H1 (cell line): ENCODE measurements around the gene RNU6-8. TPM values are rescaled to one million over a fixed set of nuclear protein-coding genes. Genes with fewer than 3 reads are reported as not detected.

Source experiments
- CREB1 ChIP-seq: IDR thresholded peaks from 2 replicates; pipeline ENCODE4 v1.6.1; 2012; ENCODE audit warnings: inconsistent platforms
- FOSL1 ChIP-seq: IDR thresholded peaks from 2 replicates; pipeline ENCODE4 v1.6.1; 2011; ENCODE audit warnings: mild to moderate bottlenecking, low read depth, low read length, moderate library complexity; ENCODE audit not compliant: insufficient read depth
- GTF2F1 ChIP-seq: IDR thresholded peaks from 2 replicates; pipeline ENCODE4 v1.6.1; 2012; ENCODE audit warnings: low read depth, low read length, improper control_type of control experiment, borderline replicate concordance
- PHF8 ChIP-seq: fragments of 200-600 bp; sonication (generic); conservative IDR thresholded peaks from 2 replicates; pipeline ENCODE4 v1.7.1; 2012; ENCODE audit warnings: low read depth, mild to moderate bottlenecking, inconsistent platforms, low read length, moderate library complexity
- SIN3A ChIP-seq, 2 experiments: IDR thresholded peaks in 1 of 2; conservative IDR thresholded peaks in 1 of 2; 2 replicates each; pipeline ENCODE4 v1.6.1; 2011 to 2012; ENCODE audit warnings: low read length in 2 of 2, improper control_type of control experiment in 1 of 2, low read depth in 1 of 2, mild to moderate bottlenecking in 1 of 2
- SP4 ChIP-seq: IDR thresholded peaks from 2 replicates; pipeline ENCODE4 v1.6.1; 2012; ENCODE audit warnings: low read length, inconsistent platforms
- SRF ChIP-seq: IDR thresholded peaks from 2 replicates; pipeline ENCODE4 v1.6.1; 2011; ENCODE audit warnings: mild to moderate bottlenecking, low read depth, low read length, moderate library complexity
- polyA plus RNA-seq, 7 experiments: library from polyadenylated mRNA; depleted of rRNA in 3 of 7; stranded (reverse) in 5 of 7; unstranded in 2 of 7; fragments of >200 nt in 5 of 7; fragments of 200-250 nt in 2 of 7; gene quantifications; 1 replicate in 5 of 7; 2 replicates in 1 of 7; 4 replicates in 1 of 7; pipeline versions ENCODE4 v1.2.1 to v1.2.3, GENCODE V29; 2011 to 2013; ENCODE audit warnings: missing spikeins in 2 of 7, mixed read lengths in 2 of 7
- total RNA-seq: library from RNA; stranded (reverse); fragmentation: NEBNext Ultra II Directional; extraction: Animal tissue kit (Norgen Biotek cat#: 25700); gene quantifications from 2 replicates; pipeline ENCODE4 v1.2.1, GENCODE V29; 2021

The RNU6-8 gene
- total and polyA plus RNA-seq, 2 of the 8 experiments (the other 6 are each of a cell fraction or from before 2014, with no cell fraction given) = not detected

GRCh38 chr14:32190673-32191072, 12.4 kb downstream of the RNU6-8 start (continued):
- TF ChIP-seq CREB1 (no peak), SP4 (no peak), SRF (no peak), FOSL1 (no peak), PHF8 (no peak), GTF2F1 (no peak), SIN3A (conservative IDR thresholded peaks at IDR 0.05 in 1 of 2, IDR thresholded peaks at IDR 0.05 in 1 of 2; ENCODE audit: low read depth in 1 of 2, low read length in 2 of 2) (no peak)
